GM12873 (cell line): ENCODE results near the gene ATP12A.

Source experiments
- CTCF ChIP-seq: IDR thresholded peaks from 2 replicates; pipeline ENCODE4 v1.5.1; 2012; ENCODE audit warnings: low read depth, mild to moderate bottlenecking, moderate library complexity, low read length, control low read depth; ENCODE audit not compliant: insufficient read depth; ENCODE audit errors: missing control alignments

Gene ATP12A

GRCh38 chr13:24738366-24738847 is 58.2 kb downstream of the ATP12A start:
- TF ChIP-seq CTCF: no peak

GRCh38 chr13:24740014-24740890 is 60.0 kb downstream of the ATP12A start:
- TF ChIP-seq CTCF: no peak

GRCh38 chr13:24741016-24741662 is 60.9 kb downstream of the ATP12A start:
- peak; percentile 60 for TF ChIP-seq CTCF

GRCh38 chr13:24741791-24742190 is 61.6 kb downstream of the ATP12A start:
- TF ChIP-seq CTCF: no peak

- no peak for TF ChIP-seq CTCF
Observed at GRCh38 chr13:24742294-24742693, 62.1 kb downstream of the ATP12A start.

- no peak for TF ChIP-seq CTCF
Observed at GRCh38 chr13:24742977-24743376, 62.8 kb downstream of the ATP12A start.

- TF ChIP-seq CTCF: no peak
Observed at GRCh38 chr13:24744247-24744646, 64.0 kb downstream of the ATP12A start.
